Neuronal stem cell (in vitro differentiated cells): Measurements from ENCODE around the gene SERPINA10.
A peak's percentile ranks its signal among the peaks of the same experiment; 100 is the strongest.

Source experiments
- DNase-seq: peaks from one replicate; pipeline ENCODE4 v3.0.0-alpha.2; 2013; ENCODE audit warnings: low spot score
- H2AFZ ChIP-seq: one replicate; pipeline ENCODE4 v1.6.1; 2013; ENCODE audit warnings: mild to moderate bottlenecking, low read length, inconsistent platforms
- H2AK5ac ChIP-seq: 2 replicates; pipeline ENCODE4 v1.6.1; 2013; ENCODE audit warnings: low read depth, mild to moderate bottlenecking, inconsistent platforms, low read length, moderate library complexity, mixed read lengths
- H2BK120ac ChIP-seq: 2 replicates; pipeline ENCODE4 v1.6.1; 2013; ENCODE audit warnings: low read depth, mild to moderate bottlenecking, inconsistent platforms, low read length, moderate library complexity, mixed read lengths
- H2BK12ac ChIP-seq: one replicate; pipeline ENCODE4 v1.6.1; 2013; ENCODE audit warnings: low read length, inconsistent platforms
- H2BK15ac ChIP-seq: 2 replicates; pipeline ENCODE4 v1.6.1; 2013; ENCODE audit warnings: mild to moderate bottlenecking, low read length, inconsistent platforms, mixed read lengths
- H2BK5ac ChIP-seq: one replicate; pipeline ENCODE4 v1.6.1; 2013; ENCODE audit warnings: inconsistent platforms, mild to moderate bottlenecking, low read length, moderate library complexity
- H3K14ac ChIP-seq: one replicate; pipeline ENCODE4 v1.6.1; 2013; ENCODE audit warnings: low read length, inconsistent platforms
- H3K18ac ChIP-seq: 2 replicates; pipeline ENCODE4 v1.6.1; 2013; ENCODE audit warnings: low read length, inconsistent platforms
- H3K23ac ChIP-seq: 2 replicates; pipeline ENCODE4 v1.6.1; 2013; ENCODE audit warnings: low read depth, mild to moderate bottlenecking, mixed read lengths, low read length, inconsistent platforms; ENCODE audit not compliant: poor library complexity
- H3K27ac ChIP-seq: replicated peaks from 3 replicates; pipeline ENCODE4 v1.5.1; 2013; ENCODE audit warnings: low read length, inconsistent platforms
- H3K27me3 ChIP-seq, 3 experiments: 2 replicates each; pipeline ENCODE4 v1.6.1; 2013; ENCODE audit warnings: low read length in 3 of 3, mild to moderate bottlenecking in 2 of 3, inconsistent platforms in 1 of 3, low read depth in 1 of 3, mixed read lengths in 1 of 3, moderate library complexity in 1 of 3; ENCODE audit not compliant: control insufficient read depth in 3 of 3, insufficient read depth in 3 of 3
- H3K36me3 ChIP-seq, 2 donors: replicated peaks in 1 of 2; 2 replicates each; pipeline ENCODE4 v1.6.1; 2013; ENCODE audit warnings: low read length in 2 of 2; ENCODE audit not compliant: control insufficient read depth in 2 of 2, insufficient read depth in 2 of 2
- H3K4ac ChIP-seq: 2 replicates; pipeline ENCODE4 v1.6.1; 2013; ENCODE audit warnings: inconsistent platforms, mild to moderate bottlenecking, low read length, moderate library complexity
- H3K4me1 ChIP-seq, 2 donors: 1 replicate in 1 of 2; 2 replicates in 1 of 2; pipeline ENCODE4 v1.6.1; 2013; ENCODE audit warnings: low read length in 2 of 2, low read depth in 1 of 2; ENCODE audit not compliant: control insufficient read depth in 2 of 2, insufficient read depth in 1 of 2
- H3K4me2 ChIP-seq: one replicate; pipeline ENCODE4 v1.6.1; 2013; ENCODE audit warnings: mild to moderate bottlenecking, low read length, inconsistent platforms; ENCODE audit not compliant: insufficient read depth, poor library complexity, severe bottlenecking
- H3K4me3 ChIP-seq, 2 donors: 2 replicates each; pipeline ENCODE4 v1.5.1; 2013; ENCODE audit warnings: low read length in 2 of 2, mild to moderate bottlenecking in 2 of 2, inconsistent platforms in 1 of 2, moderate library complexity in 1 of 2
- H3K79me1 ChIP-seq: one replicate; pipeline ENCODE4 v1.6.1; 2013; ENCODE audit warnings: low read depth, mild to moderate bottlenecking, inconsistent platforms, low read length, moderate library complexity
- H3K9ac ChIP-seq: one replicate; pipeline ENCODE4 v1.6.1; 2013; ENCODE audit warnings: mild to moderate bottlenecking, low read depth, low read length, inconsistent platforms; ENCODE audit not compliant: poor library complexity
- H3K9me3 ChIP-seq, 2 donors: replicated peaks in 1 of 2; 2 replicates each; pipeline versions ENCODE3 to v1.6.1; 2013; ENCODE audit warnings: low read length in 2 of 2, mild to moderate bottlenecking in 2 of 2, inconsistent platforms in 1 of 2, low read depth in 1 of 2, mixed read lengths in 1 of 2, moderate library complexity in 1 of 2; ENCODE audit not compliant: control insufficient read depth in 2 of 2, insufficient read depth in 1 of 2
- H4K8ac ChIP-seq: one replicate; pipeline ENCODE4 v1.6.1; 2013; ENCODE audit warnings: low read depth, mild to moderate bottlenecking, inconsistent platforms, low read length, moderate library complexity
- H4K91ac ChIP-seq: one replicate; pipeline ENCODE4 v1.6.1; 2013; ENCODE audit warnings: low read length, low read depth, mild to moderate bottlenecking, inconsistent platforms; ENCODE audit not compliant: poor library complexity
- WGBS, 2 donors: extraction: QIAGEN DNeasy Blood & Tissue Kit; methylation state at CpG; one replicate each; pipeline ENCODE4 v1.1.7; 2013; ENCODE audit warnings: missing lambda C conversion rate in 2 of 2, mixed read lengths in 1 of 2; ENCODE audit not compliant: insufficient read length in 2 of 2, insufficient replicate concordance in 1 of 2; ENCODE audit errors: extremely low coverage in 2 of 2; 5-methylcytosine and 5-hydroxymethylcytosine counted together

The SERPINA10 gene

GRCh38 chr14:94332063-94332583 lies 39.1 kb upstream of the SERPINA10 start:
- no peak overlapping the region for H2BK5ac ChIP-seq
- no peak overlapping the region for H4K8ac ChIP-seq
- H3K36me3 ChIP-seq, result no peaks in the 10 kb centered on the region
- no peak overlapping the region for H3K27ac ChIP-seq
- no peak overlapping the region for H3K9ac ChIP-seq
- H3K79me1 ChIP-seq, result no peaks in the 10 kb centered on the region
- no CpG with 5 or more reads among the region's 7 CpGs for WGBS, 2 donors
- no peak overlapping the region for H2BK15ac ChIP-seq
- H3K4me2 ChIP-seq, result no peak overlapping the region
- no peak overlapping the region for H3K4ac ChIP-seq
- no peaks in the 10 kb centered on the region for H3K4me1 ChIP-seq
- H3K4me3 ChIP-seq, result no peak overlapping the region
- H3K14ac ChIP-seq, result no peak overlapping the region
- no peak overlapping the region for H3K23ac ChIP-seq
- no peak overlapping the region for H4K91ac ChIP-seq
- H3K9me3 ChIP-seq, result no peaks in the 10 kb centered on the region
- H3K27me3 ChIP-seq, result peaks cover 0 to 2% (median 0%) of the 10 kb centered on the region in 3 experiments
- no peak overlapping the region for H3K18ac ChIP-seq
- no peak overlapping the region for H2AFZ ChIP-seq
- DNase-seq, result no peak
- no peak overlapping the region for H2BK120ac ChIP-seq
- H2AK5ac ChIP-seq, result no peak overlapping the region
- no peak overlapping the region for H2BK12ac ChIP-seq

GRCh38 chr14:94331462-94331861 lies 38.4 kb upstream of the SERPINA10 start:
- H3K9me3 ChIP-seq, result no peaks in the 10 kb centered on the region
- peaks cover 0 to 2% (median 0%) of the 10 kb centered on the region in 3 experiments for H3K27me3 ChIP-seq
- H2AFZ ChIP-seq, result no peak overlapping the region
- WGBS, 2 donors, result no CpG with 5 or more reads among the region's 5 CpGs
- no peak overlapping the region for H2BK15ac ChIP-seq
- no peak overlapping the region for H3K4ac ChIP-seq
- H4K91ac ChIP-seq, result no peak overlapping the region
- no peak overlapping the region for H3K23ac ChIP-seq
- no peak overlapping the region for H2BK5ac ChIP-seq
- no peak overlapping the region for H3K27ac ChIP-seq
- H3K18ac ChIP-seq, result no peak overlapping the region
- H3K36me3 ChIP-seq, result no peaks in the 10 kb centered on the region
- no peaks in the 10 kb centered on the region for H3K79me1 ChIP-seq
- no peak overlapping the region for H3K14ac ChIP-seq
- H3K4me2 ChIP-seq, result no peak overlapping the region
- no peak overlapping the region for H4K8ac ChIP-seq
- H3K4me3 ChIP-seq, result peak overlapping the region in 1 of 2 donors; percentile 30
- DNase-seq, result no peak
- H3K9ac ChIP-seq, result no peak overlapping the region
- H2BK12ac ChIP-seq, result peak overlapping the region; percentile 26
- no peak overlapping the region for H2BK120ac ChIP-seq
- no peak overlapping the region for H2AK5ac ChIP-seq
- no peaks in the 10 kb centered on the region for H3K4me1 ChIP-seq

- Histone ChIP-seq H3K18ac (peak overlapping the region; percentile 29), H3K4me1 (no peaks in the 10 kb centered on the region), H3K9ac (no peak overlapping the region), H2BK15ac (no peak overlapping the region), H2BK120ac (no peak overlapping the region), H2BK5ac (no peak overlapping the region), H4K91ac (no peak overlapping the region), H2AK5ac (no peak overlapping the region), H3K23ac (no peak overlapping the region), H3K79me1 (no peaks in the 10 kb centered on the region), H2BK12ac (no peak overlapping the region), H3K4me3 (no peak overlapping the region), H3K9me3 (no peaks in the 10 kb centered on the region), H3K27ac (no peak overlapping the region), H3K27me3 (peaks cover 0 to 2% (median 0%) of the 10 kb centered on the region in 3 experiments), H3K4ac (no peak overlapping the region), H3K14ac (no peak overlapping the region), H2AFZ (no peak overlapping the region), H3K36me3 (no peaks in the 10 kb centered on the region), H4K8ac (no peak overlapping the region), H3K4me2 (no peak overlapping the region)
- DNase-seq, result no peak
- WGBS, 2 donors, result no CpG with 5 or more reads among the region's 2 CpGs
Observed at GRCh38 chr14:94330857-94331256, 37.8 kb upstream of the SERPINA10 start.

- Histone ChIP-seq H3K4ac (no peak overlapping the region), H3K4me1 (no peaks in the 10 kb centered on the region), H3K36me3 (no peaks in the 10 kb centered on the region), H4K8ac (no peak overlapping the region), H3K9me3 (no peaks in the 10 kb centered on the region), H3K14ac (no peak overlapping the region), H3K23ac (no peak overlapping the region), H4K91ac (no peak overlapping the region), H2BK12ac (no peak overlapping the region), H3K27ac (no peak overlapping the region), H2BK5ac (no peak overlapping the region), H3K79me1 (no peaks in the 10 kb centered on the region), H3K4me3 (no peak overlapping the region), H3K18ac (peak overlapping the region; percentile 24), H2BK15ac (no peak overlapping the region), H3K9ac (no peak overlapping the region), H2AK5ac (peak overlapping the region; percentile 14), H2BK120ac (no peak overlapping the region), H2AFZ (no peak overlapping the region), H3K4me2 (no peak overlapping the region), H3K27me3 (peaks cover 0 to 2% (median 0%) of the 10 kb centered on the region in 3 experiments)
- WGBS, 2 donors, result no CpG with 5 or more reads among the region's 3 CpGs
- no peak for DNase-seq
Observed at GRCh38 chr14:94330432-94330831, 37.4 kb upstream of the SERPINA10 start.
